Inflammatory macrophage treated with lipopolysaccharide for 4 hours (primary cell): ENCODE data around the gene IVD.
A peak's percentile ranks its signal among the peaks of the same experiment; 100 is the strongest.

Source experiments
- DNase-seq: peaks from one replicate; pipeline ENCODE4 v3.0.0-alpha.2; 2020

The IVD gene

DNA sequence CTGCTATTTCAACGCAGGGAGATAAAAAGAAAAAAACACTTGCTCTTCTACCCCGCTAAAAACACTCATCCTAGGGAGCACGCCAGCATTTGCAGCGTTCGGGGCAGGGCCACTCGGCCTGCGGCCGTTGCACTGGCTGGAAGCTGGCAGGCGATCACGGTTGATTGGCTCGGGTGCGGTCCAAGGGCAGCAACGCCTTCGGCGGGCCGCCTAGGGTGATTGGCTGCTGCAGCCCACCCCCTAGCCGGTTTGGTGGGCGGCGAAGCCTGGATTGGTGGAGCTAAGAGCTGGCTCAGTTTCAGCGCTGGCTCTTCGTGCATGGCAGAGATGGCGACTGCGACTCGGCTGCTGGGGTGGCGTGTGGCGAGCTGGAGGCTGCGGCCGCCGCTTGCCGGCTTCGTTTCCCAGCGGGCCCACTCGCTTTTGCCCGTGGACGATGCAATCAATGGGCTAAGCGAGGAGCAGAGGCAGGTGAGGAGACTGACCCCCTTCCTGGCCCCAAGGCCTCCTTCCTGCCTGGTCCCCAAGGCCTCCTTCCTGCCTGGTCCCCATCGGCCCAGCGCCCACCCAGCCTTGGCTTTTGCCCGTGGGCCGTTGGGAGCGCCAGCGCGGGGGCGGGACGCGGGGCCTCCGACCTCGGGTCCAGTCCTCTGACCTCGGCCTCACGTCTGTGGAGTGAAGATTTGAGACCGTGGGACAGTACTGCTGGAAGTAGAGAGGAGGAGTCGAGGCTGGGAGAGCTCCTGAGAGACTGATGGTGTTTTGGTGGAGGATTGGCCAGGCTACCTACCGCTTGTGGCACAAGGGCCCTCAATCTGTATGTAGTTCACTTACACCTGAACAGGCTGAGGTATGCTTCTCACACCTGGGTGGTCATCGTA, at the start of gene IVD:
Gene IVD (plus strand): TSS at position 295 of the 881 bp plus-strand sequence. CDS start 33 bp downstream, at position 328.
- peak; percentile 96 for DNase-seq

GRCh38 chr15:40355976-40356585, 49.5 kb upstream of the IVD start:
- no peak for DNase-seq

DNA sequence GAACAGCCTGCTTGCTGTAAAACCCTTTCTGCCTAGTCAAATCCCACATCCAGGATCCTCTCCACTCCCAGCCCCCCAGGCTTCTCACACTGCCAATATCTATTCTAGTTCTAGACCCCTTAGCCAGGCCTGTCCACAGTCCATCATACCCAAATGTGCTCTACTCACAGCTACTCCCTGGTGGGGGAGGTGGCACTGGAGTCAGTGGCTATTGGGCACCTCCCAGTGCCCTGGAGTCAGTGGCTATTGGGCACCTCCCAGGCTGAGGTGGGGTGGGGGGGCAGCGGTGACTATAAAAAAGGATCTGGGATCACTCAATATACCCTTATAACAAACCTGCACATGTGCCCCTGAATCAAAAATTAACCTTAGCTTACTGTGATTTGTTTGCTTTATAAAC, 48.3 kb upstream of the IVD start:
- no peak for DNase-seq

DNA sequence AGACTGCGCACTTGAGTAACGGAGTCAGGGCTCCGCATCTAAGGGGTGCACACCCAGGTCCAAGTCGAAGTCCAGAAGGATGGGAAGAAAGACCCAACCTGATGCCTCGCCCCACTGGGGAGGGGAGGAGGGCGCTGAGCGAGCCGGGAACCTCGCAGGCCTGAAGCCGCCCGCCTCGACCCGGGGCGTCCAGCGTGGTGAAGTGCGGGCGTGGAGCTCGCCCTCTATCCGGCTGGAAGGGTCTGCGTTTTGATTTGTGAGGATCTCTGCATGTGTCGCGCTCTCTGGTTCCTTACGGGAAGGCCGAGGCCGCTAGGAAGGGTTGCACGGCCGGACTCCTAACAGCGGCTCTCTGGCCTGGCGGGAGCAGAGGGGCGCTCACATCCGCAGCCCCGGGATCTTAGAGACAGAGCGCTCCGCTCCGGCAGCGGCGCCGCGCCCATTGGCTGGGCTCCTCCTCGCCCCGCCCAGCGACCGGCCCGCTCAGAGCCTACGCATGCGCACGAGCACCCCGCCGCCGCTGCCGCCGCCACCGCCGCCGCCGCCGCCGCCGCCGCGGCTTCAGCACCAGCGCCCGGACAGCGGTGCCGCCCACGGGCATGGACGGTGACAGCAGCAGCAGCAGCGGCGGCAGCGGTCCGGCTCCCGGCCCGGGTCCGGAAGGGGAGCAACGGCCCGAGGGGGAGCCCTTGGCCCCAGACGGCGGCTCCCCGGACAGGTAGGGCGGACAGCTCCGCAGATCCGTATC, 47.7 kb upstream of the IVD start, which contains the start of gene DISP2:
Gene DISP2 (plus strand): TSS at position 497 of the 748 bp plus-strand sequence. CDS start 103 bp downstream, at position 600.
- DNase-seq = peak; percentile 87

DNA sequence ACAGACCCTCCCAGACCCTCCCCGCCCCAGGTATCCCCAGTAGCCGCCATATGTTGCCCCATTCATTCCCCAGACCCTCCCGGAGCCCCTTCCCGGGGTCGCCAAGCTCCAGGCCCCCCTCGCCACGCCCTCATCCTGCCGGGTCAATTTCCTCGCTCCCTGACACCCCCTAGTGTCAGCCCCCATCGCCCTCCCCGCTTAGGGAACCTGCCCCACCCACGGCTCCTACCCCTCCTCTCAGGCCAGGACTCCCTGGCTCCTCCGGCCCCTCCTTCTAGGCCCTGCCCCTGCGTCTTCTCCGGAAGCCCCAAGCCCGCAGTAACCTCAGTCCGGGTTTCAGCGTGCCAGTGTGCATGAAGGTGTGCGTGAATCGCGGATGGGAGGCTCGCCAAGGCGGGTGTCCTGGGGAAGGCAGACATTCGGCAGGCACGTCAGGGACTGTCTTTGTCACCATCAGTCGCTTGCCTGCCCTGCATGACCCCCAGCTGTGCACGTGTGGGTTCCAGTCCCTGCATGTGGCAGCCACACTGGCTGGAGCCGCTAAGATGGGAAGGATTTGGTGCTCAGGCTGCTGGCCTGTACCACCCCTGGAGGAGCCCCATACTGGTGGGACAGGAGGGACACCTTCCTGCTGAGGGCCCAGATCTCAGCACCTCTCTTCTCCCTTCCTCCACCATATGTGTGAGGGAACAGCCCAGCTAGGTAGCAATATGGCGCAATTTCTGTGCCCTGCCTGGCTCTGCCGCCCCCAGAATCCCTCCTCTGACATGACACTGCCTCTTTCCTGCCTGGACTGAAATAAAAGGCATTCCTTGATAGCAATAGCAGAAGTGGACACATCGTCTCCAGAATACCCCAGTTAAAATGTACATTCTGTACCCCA, 46.9 kb upstream of the IVD start:
- DNase-seq = no peak

DNA sequence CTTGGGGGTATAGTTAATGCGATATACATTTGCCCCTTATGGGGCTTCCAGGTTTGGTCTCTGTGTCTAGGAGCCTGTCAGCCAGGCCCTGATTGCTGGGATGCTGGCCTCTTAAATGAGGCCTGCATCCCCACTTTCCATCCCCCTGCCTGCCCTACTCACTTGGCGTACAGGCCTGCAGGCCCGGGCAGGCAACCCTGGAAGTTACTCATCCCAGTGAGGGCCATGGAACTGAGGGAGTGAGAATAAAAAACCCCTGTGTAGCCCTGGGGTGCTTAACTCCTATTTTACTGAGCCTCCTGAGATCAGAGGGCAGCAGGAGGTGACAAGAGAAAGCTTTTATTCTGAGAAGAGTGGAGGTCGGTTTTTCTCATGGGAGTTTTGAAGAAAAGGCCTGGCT, 45.6 kb upstream of the IVD start:
- DNase-seq = no peak

GRCh38 chr15:40361640-40362039, 44.0 kb upstream of the IVD start:
- DNase-seq = no peak

DNA sequence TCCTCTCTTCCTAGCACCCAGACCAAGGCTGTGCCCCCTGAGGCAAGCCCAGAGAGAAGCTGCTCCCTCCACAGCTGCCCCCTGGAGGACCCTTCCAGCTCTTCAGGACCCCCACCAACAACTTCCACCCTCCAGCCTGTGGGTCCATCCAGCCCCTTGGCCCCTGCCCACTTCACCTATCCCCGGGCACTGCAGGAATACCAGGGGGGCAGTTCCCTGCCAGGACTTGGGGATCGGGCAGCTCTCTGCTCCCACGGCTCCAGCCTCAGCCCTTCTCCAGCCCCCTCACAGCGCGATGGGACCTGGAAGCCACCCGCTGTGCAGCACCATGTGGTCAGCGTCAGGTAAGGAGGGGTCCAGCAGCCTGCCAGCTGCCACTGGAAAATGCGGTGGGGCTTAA, 42.0 kb upstream of the IVD start:
- DNase-seq = no peak

- DNase-seq = no peak
Measured at GRCh38 chr15:40364251-40364650, 41.3 kb upstream of the IVD start.

- DNase-seq = no peak
Measured at GRCh38 chr15:40365016-40365415, 40.6 kb upstream of the IVD start.

GRCh38 chr15:40365624-40366456, 39.8 kb upstream of the IVD start:
- DNase-seq = no peak

GRCh38 chr15:40366457-40367370, 38.9 kb upstream of the IVD start:
- no peak for DNase-seq

GRCh38 chr15:40367371-40367685, 38.3 kb upstream of the IVD start:
- DNase-seq = no peak

DNA sequence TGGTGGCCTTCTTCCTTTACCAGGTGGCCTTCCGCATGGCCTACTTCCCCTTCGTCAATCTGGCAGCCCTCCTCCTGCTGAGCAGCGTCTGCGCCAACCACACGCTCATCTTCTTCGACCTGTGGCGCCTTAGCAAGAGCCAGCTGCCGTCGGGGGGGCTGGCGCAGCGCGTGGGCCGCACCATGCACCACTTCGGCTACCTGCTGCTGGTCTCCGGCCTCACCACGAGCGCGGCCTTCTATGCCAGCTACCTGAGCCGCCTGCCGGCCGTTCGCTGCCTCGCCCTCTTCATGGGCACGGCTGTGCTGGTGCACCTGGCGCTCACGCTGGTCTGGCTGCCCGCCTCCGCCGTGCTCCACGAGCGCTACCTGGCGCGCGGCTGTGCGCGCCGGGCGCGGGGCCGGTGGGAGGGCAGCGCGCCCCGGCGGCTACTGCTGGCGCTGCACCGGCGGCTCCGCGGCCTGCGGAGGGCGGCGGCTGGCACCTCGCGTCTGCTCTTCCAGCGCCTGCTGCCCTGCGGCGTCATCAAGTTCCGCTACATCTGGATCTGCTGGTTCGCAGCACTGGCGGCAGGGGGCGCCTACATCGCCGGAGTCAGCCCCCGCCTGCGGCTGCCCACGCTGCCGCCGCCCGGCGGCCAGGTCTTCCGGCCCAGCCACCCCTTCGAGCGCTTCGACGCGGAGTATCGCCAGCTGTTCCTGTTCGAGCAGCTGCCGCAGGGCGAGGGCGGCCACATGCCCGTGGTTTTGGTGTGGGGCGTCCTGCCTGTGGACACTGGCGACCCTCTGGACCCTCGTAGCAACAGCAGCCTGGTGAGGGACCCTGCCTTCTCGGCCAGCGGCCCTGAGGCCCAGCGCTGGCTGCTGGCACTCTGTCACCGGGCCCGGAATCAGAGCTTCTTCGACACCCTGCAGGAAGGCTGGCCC, 37.6 kb upstream of the IVD start:
- peak; percentile 91 for DNase-seq

DNA sequence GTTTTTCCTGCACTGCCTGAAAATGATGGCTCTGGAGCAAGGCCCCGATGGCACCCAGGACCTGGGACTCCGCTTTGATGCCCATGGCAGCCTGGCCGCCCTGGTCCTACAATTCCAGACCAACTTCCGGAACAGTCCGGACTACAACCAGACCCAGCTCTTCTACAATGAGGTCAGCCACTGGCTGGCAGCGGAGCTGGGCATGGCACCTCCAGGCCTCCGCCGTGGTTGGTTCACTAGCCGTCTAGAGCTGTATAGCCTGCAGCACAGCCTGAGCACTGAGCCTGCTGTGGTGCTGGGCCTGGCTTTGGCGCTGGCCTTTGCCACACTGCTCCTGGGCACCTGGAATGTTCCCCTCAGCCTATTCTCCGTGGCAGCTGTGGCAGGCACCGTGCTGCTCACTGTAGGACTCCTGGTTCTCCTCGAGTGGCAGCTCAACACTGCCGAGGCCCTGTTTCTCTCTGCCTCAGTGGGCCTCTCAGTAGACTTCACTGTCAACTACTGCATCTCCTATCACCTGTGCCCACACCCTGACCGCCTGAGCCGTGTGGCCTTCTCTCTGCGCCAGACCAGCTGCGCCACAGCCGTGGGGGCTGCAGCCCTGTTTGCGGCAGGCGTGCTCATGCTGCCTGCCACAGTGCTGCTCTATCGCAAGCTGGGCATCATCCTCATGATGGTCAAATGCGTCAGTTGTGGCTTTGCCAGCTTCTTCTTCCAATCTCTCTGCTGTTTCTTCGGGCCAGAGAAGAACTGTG, 36.7 kb upstream of the IVD start:
- no peak for DNase-seq

DNA sequence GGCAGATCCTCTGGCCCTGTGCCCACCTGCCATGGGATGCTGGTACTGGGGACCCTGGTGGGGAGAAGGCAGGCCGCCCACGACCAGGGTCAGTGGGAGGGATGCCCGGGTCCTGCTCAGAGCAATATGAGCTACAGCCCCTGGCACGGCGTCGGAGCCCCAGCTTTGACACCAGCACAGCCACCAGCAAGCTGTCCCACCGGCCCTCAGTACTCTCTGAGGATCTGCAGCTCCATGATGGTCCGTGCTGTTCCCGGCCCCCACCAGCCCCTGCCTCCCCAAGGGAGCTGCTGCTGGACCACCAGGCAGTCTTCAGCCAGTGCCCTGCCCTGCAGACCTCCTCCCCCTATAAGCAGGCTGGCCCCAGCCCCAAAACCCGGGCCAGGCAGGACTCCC, 36.1 kb upstream of the IVD start:
- no peak for DNase-seq

DNA sequence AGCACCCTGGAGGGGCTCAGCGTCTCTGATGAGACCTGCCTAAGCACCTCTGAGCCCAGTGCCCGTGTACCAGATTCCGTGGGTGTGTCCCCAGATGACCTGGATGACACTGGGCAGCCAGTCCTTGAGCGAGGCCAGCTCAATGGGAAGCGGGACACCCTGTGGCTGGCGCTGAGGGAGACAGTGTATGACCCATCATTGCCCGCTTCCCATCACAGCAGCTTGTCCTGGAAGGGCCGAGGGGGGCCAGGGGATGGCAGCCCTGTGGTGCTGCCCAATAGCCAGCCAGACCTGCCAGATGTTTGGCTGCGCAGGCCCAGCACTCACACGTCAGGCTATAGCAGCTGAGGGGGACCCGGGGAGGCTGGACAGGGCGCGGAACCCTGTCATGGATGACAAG, 35.6 kb upstream of the IVD start:
- DNase-seq = no peak

DNA sequence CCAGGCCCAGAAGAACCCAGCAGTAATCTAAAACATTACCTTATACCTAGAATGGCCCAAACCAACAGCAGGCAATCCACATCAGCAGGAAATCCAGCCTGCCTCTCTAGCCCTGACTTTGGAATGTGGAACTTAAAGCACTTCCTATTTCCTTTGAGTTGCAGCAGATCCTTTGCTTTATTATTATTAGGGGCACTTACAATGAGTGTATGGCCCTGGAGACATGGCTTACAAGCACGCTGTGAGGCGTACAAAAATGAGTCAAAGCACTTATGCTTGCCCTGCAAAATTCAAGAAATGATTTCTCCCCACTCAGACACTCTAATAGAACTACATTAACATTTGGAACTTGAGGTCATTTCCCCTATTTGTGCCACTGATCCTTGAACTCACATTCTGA, 32.6 kb upstream of the IVD start:
- DNase-seq = peak; percentile 38

GRCh38 chr15:40377606-40378005, 28.0 kb upstream of the IVD start:
- no peak for DNase-seq
